Endothelial cell (in vitro differentiated cells): ENCODE results near the gene NRL. TPM values are rescaled to one million over a fixed set of nuclear protein-coding genes. Genes with fewer than 3 reads are reported as not detected.

Experiments
- DNase-seq: peaks from one replicate; pipeline ENCODE4 v3.0.0; 2021; ENCODE audit warnings: low spot score
- H3K27ac Mint-ChIP-seq: one replicate; pipeline ENCODE4 v1.8.0; 2021; ENCODE audit warnings: mixed read lengths, inconsistent platforms; ENCODE audit not compliant: unreplicated experiment
- H3K27me3 Mint-ChIP-seq: one replicate; pipeline ENCODE4 v1.8.0; 2021; ENCODE audit warnings: mild to moderate bottlenecking, moderate library complexity, mixed read lengths, inconsistent platforms; ENCODE audit not compliant: unreplicated experiment
- H3K36me3 Mint-ChIP-seq: one replicate; pipeline ENCODE4 v1.8.0; 2021; ENCODE audit warnings: mild to moderate bottlenecking, low read depth, mixed read lengths, inconsistent platforms; ENCODE audit not compliant: unreplicated experiment
- H3K4me1 Mint-ChIP-seq: one replicate; pipeline ENCODE4 v1.8.0; 2021; ENCODE audit warnings: mild to moderate bottlenecking, mixed read lengths, inconsistent platforms; ENCODE audit not compliant: unreplicated experiment
- H3K4me3 Mint-ChIP-seq: one replicate; pipeline ENCODE4 v1.8.0; 2021; ENCODE audit warnings: mild to moderate bottlenecking, mixed read lengths, inconsistent platforms; ENCODE audit not compliant: unreplicated experiment
- H3K9me3 Mint-ChIP-seq: one replicate; pipeline ENCODE4 v1.8.0; 2021; ENCODE audit warnings: mixed read lengths, inconsistent platforms; ENCODE audit not compliant: unreplicated experiment
- CTCF ChIP-seq: fragments of 200-600 bp; sonication (generic); IDR thresholded peaks from one replicate; pipeline ENCODE4 v1.5.0; 2021; ENCODE audit warnings: antibody characterized with exemption; ENCODE audit not compliant: unreplicated experiment
- total RNA-seq: library from RNA; stranded (reverse); fragmentation: NEBNext Ultra II Directional; extraction: Animal tissue kit (Norgen Biotek cat#: 25700); gene quantifications from one replicate; pipeline ENCODE4 v1.2.1, GENCODE V29; 2021; ENCODE audit not compliant: unreplicated experiment

The NRL gene
- total RNA-seq, 1 donor from 2014 or later = 1.2 TPM

- Mint-ChIP-seq H3K4me1 (peaks cover 5% of the 10 kb centered on the region), H3K27ac (no peak overlapping the region), H3K27me3 (peaks cover 15% of the 10 kb centered on the region), H3K36me3 (no peaks in the 10 kb centered on the region), H3K4me3 (no peak overlapping the region), H3K9me3 (no peaks in the 10 kb centered on the region)
- TF ChIP-seq CTCF = no peak
- DNase-seq = peak; percentile 33
Measured at GRCh38 chr14:24080888-24081738, 33.6 kb downstream of the NRL start.

GRCh38 chr14:24080142-24080530 lies 34.6 kb downstream of the NRL start:
- no peak for TF ChIP-seq CTCF
- Mint-ChIP-seq H3K36me3 (no peaks in the 10 kb centered on the region), H3K4me3 (no peak overlapping the region), H3K27me3 (peaks cover 15% of the 10 kb centered on the region), H3K27ac (no peak overlapping the region), H3K9me3 (no peaks in the 10 kb centered on the region), H3K4me1 (peaks cover 5% of the 10 kb centered on the region)
- no peak for DNase-seq

GRCh38 chr14:24079491-24080141 lies 35.1 kb downstream of the NRL start:
- DNase-seq = no peak
- H3K27me3 Mint-ChIP-seq = peaks cover 12% of the 10 kb centered on the region

GRCh38 chr14:24078146-24078545 lies 36.6 kb downstream of the NRL start:
- Mint-ChIP-seq H3K4me1 (peaks cover 5% of the 10 kb centered on the region), H3K36me3 (no peaks in the 10 kb centered on the region), H3K27ac (no peak overlapping the region), H3K9me3 (no peaks in the 10 kb centered on the region), H3K27me3 (peaks cover 12% of the 10 kb centered on the region), H3K4me3 (peak overlapping the region; percentile 68)
- DNase-seq = no peak
- no peak for TF ChIP-seq CTCF

More at GRCh38 chr14:24079491-24080141, 35.1 kb downstream of the NRL start:
- Mint-ChIP-seq H3K27ac (no peak overlapping the region), H3K36me3 (no peaks in the 10 kb centered on the region), H3K9me3 (no peaks in the 10 kb centered on the region), H3K4me3 (no peak overlapping the region), H3K4me1 (peaks cover 5% of the 10 kb centered on the region)
- TF ChIP-seq CTCF = no peak

GRCh38 chr14:24077086-24077485 lies 37.7 kb downstream of the NRL start:
- no peak for DNase-seq
- no peak overlapping the region for H3K27ac Mint-ChIP-seq
- no peak for TF ChIP-seq CTCF
- peaks cover 3% of the 10 kb centered on the region for H3K4me1 Mint-ChIP-seq
- H3K9me3 Mint-ChIP-seq = no peaks in the 10 kb centered on the region
- no peaks in the 10 kb centered on the region for H3K36me3 Mint-ChIP-seq
- H3K27me3 Mint-ChIP-seq = peaks cover 10% of the 10 kb centered on the region
- no peak overlapping the region for H3K4me3 Mint-ChIP-seq
